Esophagus squamous epithelium (tissue), 4 donors: ENCODE results near the gene UBE2I.

Experiments
- POLR2A ChIP-seq, 4 donors: fragments of 450-650 bp; IDR thresholded peaks; one replicate each; pipeline ENCODE4 v1.6.1; 2017; ENCODE audit warnings: antibody characterized with exemption in 4 of 4, mild to moderate bottlenecking in 4 of 4, moderate library complexity in 3 of 4
- TF ChIP-seq, protein P1 (sequence below), 6 experiments: fragments of 450-650 bp in 4 of 6; fragments of 200-600 bp in 2 of 6; sonication (generic) in 2 of 6; IDR thresholded peaks; one replicate each; pipeline ENCODE4 v1.5.1; 2016 to 2019; ENCODE audit warnings: antibody characterized with exemption in 6 of 6, mild to moderate bottlenecking in 4 of 6, moderate library complexity in 4 of 6

DNA sequence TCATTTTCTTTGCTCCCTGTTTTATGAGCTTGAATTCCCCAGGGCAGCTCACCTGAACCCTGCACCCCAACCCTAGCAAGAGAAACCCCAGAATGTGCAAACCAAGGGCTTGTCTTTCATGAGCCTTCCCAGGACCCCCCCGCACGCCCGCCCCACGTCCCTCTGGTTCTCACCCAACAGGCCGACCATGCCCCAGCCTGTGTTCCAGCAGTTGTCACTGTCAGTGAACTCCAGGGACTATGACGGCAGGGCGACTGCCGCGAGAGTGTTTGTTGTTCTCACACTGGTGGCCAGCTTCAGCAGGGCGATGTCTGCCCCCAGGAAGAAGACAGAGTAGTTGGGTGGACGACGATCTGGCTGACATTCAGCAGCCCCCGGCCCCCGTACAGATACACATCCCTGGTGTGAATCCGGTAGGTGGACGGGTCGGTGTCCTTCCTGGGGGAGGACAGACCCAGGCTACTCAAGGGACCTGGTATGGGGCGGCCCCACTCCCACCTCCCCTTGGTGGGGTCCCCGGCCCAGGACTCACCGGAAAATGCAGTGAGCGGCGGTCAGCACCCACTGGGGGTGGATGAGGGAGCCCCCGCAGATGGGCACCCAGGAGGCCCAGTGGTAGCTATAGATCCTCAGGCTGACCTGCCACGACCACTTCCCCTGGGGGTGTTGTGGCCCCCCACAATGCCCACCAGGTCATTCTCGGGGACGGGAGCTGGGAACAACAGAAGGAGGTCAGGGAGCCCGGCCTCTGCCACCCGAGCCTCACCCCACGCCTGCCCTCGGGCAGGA, 33.5 kb upstream of the UBE2I start:
- TF ChIP-seq POLR2A (IDR thresholded peaks at IDR 0.05), result no peak
- TF ChIP-seq, protein P1, sequence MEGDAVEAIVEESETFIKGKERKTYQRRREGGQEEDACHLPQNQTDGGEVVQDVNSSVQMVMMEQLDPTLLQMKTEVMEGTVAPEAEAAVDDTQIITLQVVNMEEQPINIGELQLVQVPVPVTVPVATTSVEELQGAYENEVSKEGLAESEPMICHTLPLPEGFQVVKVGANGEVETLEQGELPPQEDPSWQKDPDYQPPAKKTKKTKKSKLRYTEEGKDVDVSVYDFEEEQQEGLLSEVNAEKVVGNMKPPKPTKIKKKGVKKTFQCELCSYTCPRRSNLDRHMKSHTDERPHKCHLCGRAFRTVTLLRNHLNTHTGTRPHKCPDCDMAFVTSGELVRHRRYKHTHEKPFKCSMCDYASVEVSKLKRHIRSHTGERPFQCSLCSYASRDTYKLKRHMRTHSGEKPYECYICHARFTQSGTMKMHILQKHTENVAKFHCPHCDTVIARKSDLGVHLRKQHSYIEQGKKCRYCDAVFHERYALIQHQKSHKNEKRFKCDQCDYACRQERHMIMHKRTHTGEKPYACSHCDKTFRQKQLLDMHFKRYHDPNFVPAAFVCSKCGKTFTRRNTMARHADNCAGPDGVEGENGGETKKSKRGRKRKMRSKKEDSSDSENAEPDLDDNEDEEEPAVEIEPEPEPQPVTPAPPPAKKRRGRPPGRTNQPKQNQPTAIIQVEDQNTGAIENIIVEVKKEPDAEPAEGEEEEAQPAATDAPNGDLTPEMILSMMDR (IDR thresholded peaks at IDR 0.05), result no peak
